GM21367 (cell line): ENCODE data around the gene MACROD2.

Experiments used
- ATAC-seq: cut with Tn5 transposase; IDR thresholded peaks from one replicate; pipeline ENCODE4 v1.9.1; 2021; ENCODE audit not compliant: unreplicated experiment

MACROD2 gene

DNA sequence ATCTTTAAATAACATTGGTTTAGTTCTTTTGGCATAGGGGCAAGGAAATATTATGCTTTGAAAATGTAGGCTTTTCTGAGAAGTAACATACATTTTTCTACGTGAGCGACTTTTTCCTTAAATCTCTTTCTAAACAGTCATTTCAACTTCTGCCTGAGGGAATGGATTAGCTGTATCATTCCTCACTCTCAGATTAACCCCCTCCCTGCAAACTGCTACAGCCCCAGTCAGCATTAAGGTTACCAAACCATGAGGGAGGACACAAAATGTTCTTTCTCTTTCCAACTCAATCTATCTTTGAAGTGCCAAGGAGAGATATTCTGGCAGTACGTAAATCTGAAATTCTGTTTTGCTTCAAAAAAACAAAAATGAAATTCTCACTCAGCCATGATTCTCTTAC is 573.4 kb downstream of the MACROD2 start:
- no peak for ATAC-seq

DNA sequence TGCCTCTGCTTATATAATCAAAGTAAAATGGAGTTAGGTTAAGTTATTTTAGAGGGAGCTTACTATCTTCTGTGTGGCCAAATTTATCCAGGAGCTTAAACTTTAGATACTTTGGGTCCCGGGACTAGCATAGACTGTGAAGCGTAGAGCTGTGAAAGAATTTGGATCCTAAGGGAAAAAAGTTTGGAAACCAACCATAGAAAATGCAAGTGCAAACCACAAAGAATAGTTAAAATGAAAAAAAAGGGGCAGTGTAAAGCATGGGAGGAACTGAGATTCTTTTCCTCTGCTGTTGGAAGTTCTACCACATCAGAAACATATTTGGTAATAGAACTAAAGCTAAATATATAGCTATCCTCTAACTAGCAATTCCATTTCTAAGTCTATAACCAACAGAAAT is 574.3 kb downstream of the MACROD2 start:
- ATAC-seq, result no peak

DNA sequence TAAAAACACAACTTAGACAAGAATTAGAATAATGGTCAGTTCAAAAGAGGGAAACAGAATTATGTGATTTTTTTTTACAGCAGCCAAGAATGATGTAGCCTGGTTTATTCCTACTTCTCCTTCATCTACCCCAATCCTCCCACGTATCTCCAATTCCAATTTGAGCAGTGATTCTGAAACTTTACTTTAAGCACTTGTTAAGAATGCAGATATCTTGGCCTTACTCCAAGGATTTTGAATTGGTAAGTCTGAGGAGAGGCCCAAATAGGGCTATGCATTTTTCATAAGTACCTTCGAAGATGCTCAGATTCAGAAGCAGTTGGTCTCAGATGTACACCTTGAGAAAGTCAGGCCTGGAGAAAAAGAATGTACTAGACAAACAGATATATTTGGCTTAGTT is 575.5 kb downstream of the MACROD2 start:
- ATAC-seq, result no peak

DNA sequence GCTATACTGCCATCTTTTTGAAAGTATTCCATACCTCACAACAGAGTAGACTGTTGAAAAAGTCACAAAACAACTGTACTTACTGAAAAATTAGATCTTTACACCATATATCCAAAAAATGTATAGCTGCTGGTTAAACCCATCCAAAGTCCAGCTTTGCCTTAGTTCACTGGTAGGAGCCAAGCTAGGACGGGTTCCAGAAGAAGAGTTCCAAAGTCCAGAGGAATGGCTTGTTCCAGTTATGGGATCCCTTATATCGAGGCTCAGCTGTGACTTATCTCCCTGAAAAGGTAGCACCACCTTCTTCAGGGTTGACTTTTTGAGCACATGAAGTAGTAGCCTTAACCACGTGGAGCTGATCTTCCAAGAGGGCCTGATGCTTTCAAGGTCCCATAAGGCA is 578.4 kb downstream of the MACROD2 start:
- ATAC-seq, result no peak

DNA sequence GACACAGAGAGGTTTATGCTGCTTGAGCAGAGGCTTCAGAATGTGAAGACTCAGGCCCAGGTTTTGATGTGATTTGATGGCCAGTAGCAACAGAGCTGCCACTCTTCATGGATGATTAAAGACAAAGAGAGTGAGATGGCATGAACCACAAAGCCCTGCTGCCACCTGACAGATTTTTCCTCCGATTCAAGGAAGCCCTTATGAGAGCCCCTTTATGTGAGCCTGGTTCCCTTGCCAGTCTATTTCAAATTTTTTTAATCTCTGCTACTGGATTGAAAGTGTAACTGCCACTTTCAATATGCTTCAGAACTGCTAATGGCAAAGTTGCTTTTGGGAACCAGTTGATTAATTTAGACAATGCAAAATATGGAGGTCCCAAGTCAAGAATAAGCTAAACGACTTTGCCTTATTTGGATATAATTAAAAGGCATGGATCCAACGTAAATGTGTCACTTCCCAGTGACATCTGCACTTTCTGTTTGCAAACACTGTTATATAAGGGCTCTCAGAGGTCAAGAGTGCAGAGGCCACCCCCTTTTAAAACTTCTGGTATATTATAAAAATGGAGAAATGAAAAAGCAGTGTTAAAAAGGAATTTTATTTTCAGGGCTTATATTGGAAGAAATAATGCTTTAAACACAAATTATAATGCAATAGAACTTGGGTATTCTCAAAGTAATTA is 581.0 kb downstream of the MACROD2 start:
- no peak for ATAC-seq

DNA sequence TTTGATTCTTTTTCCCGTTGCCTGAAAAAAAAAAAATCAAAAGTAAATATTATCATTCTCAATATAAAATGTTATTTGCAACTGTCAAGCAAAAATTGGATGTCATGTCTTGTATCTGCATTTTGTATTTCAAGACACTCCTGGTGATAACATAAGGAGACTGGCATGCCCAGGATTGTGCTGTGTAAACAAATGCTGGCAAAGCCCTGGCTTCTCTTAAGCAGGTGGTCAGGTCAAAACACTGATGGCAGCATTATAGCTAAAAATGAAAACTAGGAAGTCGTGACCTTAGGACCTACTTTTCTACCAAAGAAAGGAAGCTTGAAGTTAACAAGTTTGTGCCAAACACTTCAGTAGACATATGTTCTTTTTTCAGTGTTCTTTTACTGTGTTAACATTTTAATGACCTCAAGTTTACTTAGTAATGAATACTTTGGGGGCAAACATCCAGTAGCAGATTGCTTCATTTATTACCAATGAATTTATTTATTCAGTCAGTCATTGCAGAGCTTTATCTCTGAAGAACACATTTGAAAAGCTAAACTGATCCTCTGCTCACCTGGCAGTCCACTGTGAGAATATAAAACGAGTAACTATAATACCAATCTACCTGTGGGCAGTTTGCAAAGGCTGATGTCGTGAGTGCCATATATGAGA is 585.2 kb downstream of the MACROD2 start:
- ATAC-seq, result no peak

DNA sequence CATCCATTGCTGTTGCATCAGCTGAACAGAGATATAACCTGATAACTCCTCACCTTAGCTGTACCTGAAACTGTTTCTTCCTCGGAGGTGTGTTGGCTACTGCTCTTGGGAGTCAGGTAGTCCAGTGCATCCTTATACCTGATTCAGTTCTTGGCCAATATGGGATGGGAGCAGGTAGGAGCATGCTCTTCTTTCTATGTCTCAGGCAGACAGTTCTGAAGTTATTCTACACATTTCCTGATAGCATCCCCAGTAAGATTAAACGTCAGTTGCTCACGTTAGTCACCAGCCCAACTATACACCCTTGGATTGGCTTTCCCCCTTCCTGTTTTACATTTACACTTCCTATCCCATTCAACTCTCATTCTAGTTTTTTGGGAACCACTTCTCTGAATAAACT is 586.4 kb downstream of the MACROD2 start:
- no peak for ATAC-seq

DNA sequence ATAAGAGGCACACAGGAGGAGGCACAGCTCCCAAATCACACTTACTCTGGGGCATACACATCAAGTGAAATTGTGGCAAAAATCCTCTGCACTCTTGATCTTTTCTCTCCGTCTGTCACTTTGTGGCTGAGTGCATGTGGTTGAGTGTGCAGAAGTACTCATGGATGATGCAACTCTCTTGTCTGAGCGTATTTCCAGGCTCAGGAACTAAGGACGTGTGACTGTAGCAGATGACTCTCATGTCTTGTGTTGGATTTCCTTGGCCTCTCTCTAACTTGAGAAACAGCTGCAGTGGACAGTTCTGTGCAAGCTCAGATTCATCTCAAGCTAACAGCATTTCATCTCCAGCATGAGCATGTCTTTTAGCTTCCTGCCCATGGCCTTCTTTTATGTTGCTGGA is 587.5 kb downstream of the MACROD2 start:
- ATAC-seq, result no peak

DNA sequence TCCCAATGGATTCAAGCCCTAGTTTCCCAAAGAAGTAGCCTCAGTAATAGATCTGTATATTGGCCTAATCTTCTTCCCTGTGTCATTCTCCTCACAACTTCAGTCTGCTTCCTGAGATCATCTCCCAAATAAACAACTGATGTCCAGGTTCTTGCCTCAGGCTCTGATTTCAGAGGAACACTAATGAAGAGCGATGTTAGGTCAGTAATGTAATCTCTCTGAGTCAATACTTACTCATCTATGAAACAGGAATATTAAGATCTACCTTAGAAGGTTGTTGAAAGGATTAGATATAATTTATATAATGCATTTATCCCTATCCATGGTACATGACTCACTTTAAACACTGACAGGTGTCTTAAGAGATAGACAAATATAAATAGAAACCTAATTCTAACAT is 588.1 kb downstream of the MACROD2 start:
- ATAC-seq, result no peak

DNA sequence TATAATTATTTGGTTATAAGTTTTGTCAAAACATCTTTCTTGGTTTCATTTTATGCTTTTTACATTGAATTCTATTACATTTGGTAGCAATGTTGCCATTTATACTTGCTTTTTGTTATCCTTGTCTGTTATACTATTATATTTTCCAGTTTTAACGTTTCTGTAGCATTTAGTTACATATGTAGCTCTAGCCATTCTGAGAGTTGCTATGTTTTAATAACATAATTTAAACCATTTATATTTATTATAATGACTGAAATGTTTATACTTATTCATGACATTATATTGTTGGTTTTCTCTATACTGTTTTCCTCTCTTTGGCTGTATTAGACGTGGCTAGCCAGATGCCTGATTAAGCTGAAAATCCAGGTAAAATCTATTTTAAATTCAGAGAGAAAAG is 594.1 kb downstream of the MACROD2 start:
- no peak for ATAC-seq

DNA sequence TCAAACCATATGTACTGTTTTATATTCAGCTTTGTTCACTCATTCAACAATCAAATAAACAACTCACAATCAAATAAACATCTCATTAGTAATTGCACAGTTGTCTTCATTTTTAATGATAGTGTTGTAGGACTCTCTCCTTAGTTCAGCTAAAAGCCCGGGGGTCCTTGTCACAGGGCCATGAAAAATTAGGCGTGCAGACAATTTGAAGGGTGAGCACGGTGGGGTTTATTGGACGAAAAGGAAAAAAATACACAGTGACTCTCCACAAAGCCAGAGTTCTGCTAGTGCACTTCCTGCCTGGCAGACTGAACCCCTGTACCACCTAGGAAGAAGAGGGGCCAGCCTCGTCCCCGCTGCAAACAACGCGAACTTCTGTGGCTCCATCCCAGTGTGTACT is 599.7 kb downstream of the MACROD2 start:
- ATAC-seq, result no peak

DNA sequence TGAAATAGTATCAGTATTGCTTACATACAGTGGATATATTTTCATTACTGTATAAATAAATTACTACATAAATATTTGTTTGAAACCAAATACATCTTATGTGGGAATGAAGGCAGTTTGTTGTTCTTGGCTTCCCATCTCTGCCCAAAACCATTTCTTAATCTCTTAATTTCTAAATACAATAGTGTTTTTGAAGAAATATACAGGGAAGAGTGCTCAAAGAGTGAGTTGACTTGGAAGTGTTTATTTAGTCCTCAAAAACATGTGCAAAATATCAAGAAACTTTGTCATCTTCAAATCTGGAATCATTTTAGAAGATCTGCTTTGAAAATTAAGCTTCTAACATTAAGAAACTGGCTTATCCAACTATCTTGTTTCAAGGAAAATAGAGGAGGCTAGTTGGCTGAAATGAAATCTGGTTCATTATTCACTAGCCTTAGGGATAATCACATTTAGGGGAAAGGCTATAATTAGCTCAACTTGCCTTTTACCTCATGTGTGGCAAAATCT is 601.9 kb downstream of the MACROD2 start:
- no peak for ATAC-seq

DNA sequence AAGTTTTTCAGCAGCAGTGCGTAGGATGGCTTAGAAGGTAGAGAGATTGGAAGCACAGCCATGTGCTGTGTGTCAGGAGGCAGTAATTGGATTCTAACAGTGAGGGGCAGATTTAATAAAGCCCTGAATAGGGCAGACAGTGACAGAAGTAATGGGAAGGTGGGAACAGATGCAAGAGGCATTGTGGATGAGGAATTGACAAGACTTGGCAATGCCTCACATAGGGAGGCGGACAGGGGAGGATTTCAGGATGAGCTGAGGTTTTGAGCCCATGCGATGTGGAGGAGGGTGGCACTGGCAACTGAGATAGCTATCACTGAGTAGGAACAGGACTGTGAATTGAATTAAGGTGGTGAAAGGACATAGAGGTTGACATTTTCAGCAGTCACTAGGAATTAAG is 604.3 kb downstream of the MACROD2 start:
- no peak for ATAC-seq

DNA sequence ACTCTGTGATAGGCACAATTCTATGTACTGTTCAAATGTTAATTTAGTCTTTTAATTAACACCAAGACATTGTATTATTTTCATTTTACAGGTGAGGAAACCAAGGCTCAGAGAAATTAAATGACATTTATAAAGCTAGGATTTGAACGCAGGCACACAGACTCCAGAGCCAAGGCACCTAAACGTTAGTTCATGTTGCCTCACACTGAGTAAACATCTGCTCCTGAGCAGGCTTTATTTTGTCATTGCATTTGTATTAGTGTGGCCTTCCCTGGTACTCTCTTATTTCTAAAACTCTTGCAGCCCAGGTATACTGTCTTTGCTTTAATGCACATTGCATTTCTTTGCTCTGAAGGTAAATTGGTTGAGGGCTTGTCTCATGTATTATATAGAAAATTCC is 605.2 kb downstream of the MACROD2 start:
- ATAC-seq, result no peak

DNA sequence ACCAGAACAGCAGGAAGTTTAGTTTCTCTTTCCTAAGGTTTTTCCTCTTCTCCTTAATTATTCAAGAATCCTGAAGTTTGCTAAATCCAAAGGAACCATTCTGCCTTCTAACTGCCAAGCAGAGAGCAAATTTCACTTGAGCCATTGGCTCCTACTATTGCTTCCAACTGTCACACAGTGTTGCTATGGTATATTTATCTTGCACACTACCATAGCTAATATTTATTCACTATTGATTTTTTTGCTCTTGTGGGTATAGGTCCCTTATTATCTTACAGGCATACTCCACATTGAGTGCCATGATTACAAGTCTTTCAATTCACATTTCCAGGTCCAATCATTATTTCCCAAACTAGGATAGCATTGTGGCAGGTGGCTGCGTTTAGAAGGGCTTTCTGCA is 608.8 kb downstream of the MACROD2 start:
- no peak for ATAC-seq

DNA sequence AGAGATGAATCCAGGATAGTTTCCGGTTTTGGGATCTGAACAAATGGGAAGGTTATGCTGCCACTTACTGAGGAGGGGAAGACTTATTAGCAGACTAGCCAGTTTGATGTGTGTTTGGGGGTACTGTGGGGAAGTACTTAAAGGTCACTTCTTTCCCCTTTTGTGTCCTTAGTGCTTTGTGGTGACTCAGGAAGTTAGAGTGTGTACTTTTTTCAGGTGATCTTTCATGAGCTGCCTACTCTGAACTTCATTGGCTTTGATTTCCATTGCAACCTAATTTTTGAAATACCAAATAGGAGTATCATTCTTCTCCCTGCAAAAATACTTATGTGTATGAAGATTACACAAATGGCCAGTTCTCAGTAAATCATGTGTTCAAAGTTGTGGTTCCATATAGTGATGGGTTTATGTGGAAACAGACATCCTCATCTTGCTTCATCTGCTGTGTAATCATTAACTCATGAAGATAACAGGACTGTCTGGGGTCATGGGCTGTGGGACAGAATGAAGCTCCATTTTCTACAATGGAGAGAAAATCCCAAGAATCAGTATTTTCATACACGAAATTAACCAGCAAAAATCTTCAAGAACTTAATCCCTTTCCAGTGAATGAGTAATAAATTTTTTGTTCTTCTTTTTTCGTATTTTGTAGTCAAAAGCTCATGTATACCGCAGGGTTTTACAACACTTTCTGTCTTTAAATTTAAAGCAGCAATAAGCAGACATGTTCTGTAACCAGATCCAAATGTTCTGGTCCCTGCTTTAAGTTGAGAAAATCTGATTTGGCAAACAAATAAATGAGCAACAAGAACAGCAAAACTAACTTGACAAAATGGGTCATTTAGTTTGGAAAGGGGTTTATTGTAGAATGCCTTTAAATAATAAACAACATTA is 614.3 kb downstream of the MACROD2 start:
- ATAC-seq, result no peak

DNA sequence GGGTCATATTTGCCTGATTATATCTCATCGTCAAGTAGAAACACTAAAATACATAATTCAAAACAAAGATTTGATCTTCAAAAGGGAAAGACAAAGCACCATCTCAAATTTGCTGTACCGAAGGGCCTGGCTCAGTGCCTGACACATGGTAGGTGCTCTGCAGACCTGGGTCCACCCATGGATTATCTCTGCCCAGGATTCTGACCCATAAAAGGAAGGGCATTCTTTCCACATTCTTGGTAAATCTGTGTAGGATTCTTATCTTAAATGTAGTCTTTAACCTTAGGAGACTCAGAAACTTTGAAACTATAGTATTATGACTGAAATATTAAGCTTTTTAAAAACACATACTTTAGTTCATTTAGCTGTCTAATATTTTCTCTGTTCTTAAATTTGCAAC is 616.2 kb downstream of the MACROD2 start:
- ATAC-seq, result no peak

DNA sequence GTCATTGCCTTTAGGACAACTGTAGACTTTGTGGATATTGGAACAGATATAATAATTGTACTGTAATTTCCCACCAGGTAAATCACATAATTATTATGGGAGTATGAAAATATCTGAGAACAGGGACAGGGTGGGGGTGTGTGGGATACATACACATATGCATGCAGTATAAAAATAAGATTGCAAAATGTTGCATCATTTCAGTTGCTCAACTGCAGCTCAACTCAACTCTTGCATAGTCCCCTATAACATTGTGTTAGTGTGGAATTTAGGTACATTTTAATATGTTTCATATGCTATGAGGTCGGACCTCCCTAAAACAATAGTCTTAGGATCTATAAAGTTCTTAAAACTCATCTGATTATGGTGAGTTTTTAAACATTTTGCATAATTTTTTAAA is 617.1 kb downstream of the MACROD2 start:
- no peak for ATAC-seq

DNA sequence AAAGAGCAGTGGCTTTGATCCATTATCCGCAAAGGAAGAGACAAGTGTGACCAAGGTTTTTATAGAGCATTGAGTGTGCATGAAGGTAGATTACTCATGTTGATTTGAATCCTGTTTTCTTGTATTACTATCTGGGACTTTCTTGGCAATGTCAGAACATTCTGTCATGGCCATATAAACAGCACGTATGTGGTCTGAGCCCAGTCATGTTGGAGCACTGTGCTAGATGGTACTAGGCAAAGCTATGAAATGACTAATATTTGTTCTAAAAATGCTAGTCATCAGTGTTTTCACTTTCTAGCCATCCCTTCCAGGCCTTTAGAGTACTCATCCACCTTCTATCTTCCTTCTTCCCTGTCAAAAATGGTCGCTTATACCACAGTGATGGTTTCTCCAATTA is 620.7 kb downstream of the MACROD2 start:
- ATAC-seq, result no peak

DNA sequence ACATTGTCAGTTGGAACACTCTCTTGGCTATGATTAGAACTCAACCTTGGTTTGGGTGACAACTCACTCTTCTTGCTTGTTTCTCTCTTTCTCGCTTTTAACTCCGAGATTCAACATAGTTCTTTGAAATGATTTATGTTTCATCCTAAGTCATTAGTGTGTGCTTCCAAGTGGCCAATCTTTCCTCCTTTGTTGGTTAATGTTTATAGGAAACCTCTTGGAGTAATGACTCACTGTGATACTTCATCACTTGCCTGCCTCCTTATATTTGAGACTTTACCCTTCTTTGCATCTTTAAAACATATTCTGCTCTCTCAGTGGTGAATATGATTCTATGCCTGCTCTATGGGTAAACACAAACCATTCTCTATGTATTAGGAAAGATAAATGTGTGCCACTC is 621.8 kb downstream of the MACROD2 start:
- no peak for ATAC-seq

DNA sequence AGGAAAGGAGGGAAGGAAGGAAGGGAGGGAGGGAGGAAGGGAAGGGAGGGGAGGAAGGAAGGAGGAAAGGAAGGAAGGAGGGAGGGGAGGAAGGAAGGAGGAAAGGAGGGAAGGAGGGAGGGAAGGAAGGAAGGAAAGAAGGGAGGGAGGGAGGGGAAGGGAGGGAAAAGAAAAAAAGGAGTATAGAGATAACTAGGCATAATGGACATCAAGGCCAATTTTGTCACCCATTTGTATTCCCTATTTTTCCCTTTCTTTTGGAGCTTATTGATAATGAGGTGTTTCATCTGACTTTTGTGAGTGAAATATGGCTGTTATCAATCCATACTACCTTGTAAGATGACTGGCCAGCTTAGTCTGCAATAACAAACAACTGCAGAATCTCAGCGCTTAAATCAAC is 624.1 kb downstream of the MACROD2 start:
- ATAC-seq, result no peak

DNA sequence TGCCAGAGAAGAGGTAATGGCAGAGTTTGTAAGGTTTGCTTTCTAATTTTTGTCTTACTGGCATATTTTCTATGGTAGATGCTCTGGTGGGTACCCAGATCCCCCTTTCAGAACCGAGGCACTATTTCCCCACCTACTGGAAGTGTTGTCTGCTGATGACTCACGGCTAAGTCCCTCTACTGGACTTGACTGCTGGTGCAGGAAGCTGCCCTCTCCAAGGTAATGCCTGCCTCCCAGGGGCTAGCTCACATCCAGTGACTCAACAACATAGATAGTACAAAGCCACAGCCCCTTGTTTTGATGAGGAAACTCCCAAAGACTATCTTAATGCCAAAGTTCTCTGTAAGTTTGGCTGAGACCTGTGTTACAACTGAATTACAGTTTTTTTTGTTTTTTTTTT is 627.5 kb downstream of the MACROD2 start:
- no peak for ATAC-seq
